NCI-H2196 (cell line): Measurements from ENCODE around the gene AQP9.
A peak's percentile ranks its signal among the peaks of the same experiment; 100 is the strongest.

Source experiments
- DNase-seq: peaks from one replicate; lab custom pipeline; 2025; ENCODE audit not compliant: unreplicated experiment; lab: John Stamatoyannopoulos, UW

The AQP9 gene

GRCh38 chr15:58222679-58223078 is 84.5 kb downstream of the AQP9 start:
- DNase-seq: no peak

GRCh38 chr15:58223432-58223831 is 85.3 kb downstream of the AQP9 start:
- no peak for DNase-seq

GRCh38 chr15:58224068-58224467 is 85.9 kb downstream of the AQP9 start:
- no peak for DNase-seq

GRCh38 chr15:58227706-58228543 is 89.7 kb downstream of the AQP9 start:
- peak; percentile 62 for DNase-seq

GRCh38 chr15:58228718-58229117 is 90.5 kb downstream of the AQP9 start:
- DNase-seq: no peak

GRCh38 chr15:58229297-58229768 is 91.2 kb downstream of the AQP9 start:
- no peak for DNase-seq

- no peak for DNase-seq
These were observed 94.3 kb downstream of the AQP9 start for GRCh38 chr15:58232281-58233065.

GRCh38 chr15:58233341-58233740 is 95.2 kb downstream of the AQP9 start:
- DNase-seq: no peak
